Testis (tissue), 3 donors: ENCODE measurements around the gene N4BP2. TPM values are rescaled to one million over a fixed set of nuclear protein-coding genes. Genes with fewer than 3 reads are reported as not detected.

Source experiments
- DNase-seq: peaks from one replicate; pipeline ENCODE4 v3.0.0-alpha.2; 2019
- H3K27ac ChIP-seq, 2 donors: fragments of 200-600 bp; sonication (generic); one replicate each; pipeline ENCODE4 v1.5.1; 2019
- H3K27me3 ChIP-seq: fragments of 200-600 bp; sonication (generic); one replicate; pipeline ENCODE4 v1.5.1; 2019
- H3K36me3 ChIP-seq: fragments of 200-600 bp; sonication (generic); one replicate; pipeline ENCODE4 v1.5.1; 2017; ENCODE audit warnings: low read depth; ENCODE audit errors: missing control alignments
- H3K4me1 ChIP-seq: fragments of 200-600 bp; sonication (generic); one replicate; pipeline ENCODE4 v1.5.1; 2019
- H3K4me3 ChIP-seq, 2 donors: fragments of 200-600 bp; sonication (generic); one replicate each; pipeline ENCODE4 v1.5.1; 2017 to 2019
- H3K9me3 ChIP-seq: fragments of 200-600 bp; sonication (generic); one replicate; pipeline ENCODE4 v1.5.1; 2017
- POLR2A ChIP-seq: fragments of 450-650 bp; IDR thresholded peaks from one replicate; pipeline ENCODE4 v1.6.1; 2017; ENCODE audit warnings: antibody characterized with exemption, mild to moderate bottlenecking, moderate library complexity
- WGBS, 2 donors: methylation state at CpG; one replicate each; pipeline ENCODE4 v1.1.5; 2018; 5-methylcytosine and 5-hydroxymethylcytosine counted together
- intact Hi-C: fragments of 100-400 bp; cut with DNase I; formaldehyde crosslinking; loops from one replicate; pipeline ENCODE4 v1.15.1; 2023; ENCODE audit warnings: low total_unique reads
- polyA plus RNA-seq: library from polyadenylated mRNA; stranded (reverse); fragments of 350-450 nt; fragmentation: Illumina TruSeq; extraction: RNeasy Lipid Tissue Mini Kit (QIAGEN cat#74804); gene quantifications from one replicate; pipeline ENCODE4 v1.2.3, GENCODE V29; 2014; ENCODE audit warnings: low read depth, low replicate concordance; ENCODE audit not compliant: insufficient read depth
- small RNA-seq, 2 donors: library from RNA; depleted of rRNA; stranded (forward); fragments of <200 nt; gene quantifications; one replicate each; pipeline ENCODE3, GENCODE V24; 2016
- total RNA-seq, 2 donors: library from RNA; depleted of rRNA; stranded (reverse); fragments of >200 nt; gene quantifications; one replicate each; pipeline ENCODE4 v1.2.3, GENCODE V29; 2016
- TF ChIP-seq, protein P1 (sequence below), 3 experiments: fragments of 450-650 bp in 2 of 3; fragments of 200-600 bp in 1 of 3; sonication (generic) in 1 of 3; IDR thresholded peaks; one replicate each; pipeline ENCODE4 v1.5.1; 2016 to 2019; ENCODE audit warnings: antibody characterized with exemption in 3 of 3, mild to moderate bottlenecking in 2 of 3, moderate library complexity in 1 of 3

N4BP2 gene
- total and polyA plus RNA-seq, 3 donors from 2014 or later = 3.9 to 14.6 (median 8.5) TPM

GRCh38 chr4:40206426-40206825, 149.8 kb downstream of the N4BP2 start:
- Histone ChIP-seq H3K27me3 (no peaks in the 10 kb centered on the region), H3K4me1 (no peaks in the 10 kb centered on the region), H3K36me3 (no peaks in the 10 kb centered on the region), H3K9me3 (no peaks in the 10 kb centered on the region), H3K4me3 (no peak overlapping the region), H3K27ac (no peak overlapping the region)
- 63 to 67% methylated on average over 2 of the region's 2 CpGs for WGBS, 2 donors
- no peak for DNase-seq
- TF ChIP-seq, protein P1, sequence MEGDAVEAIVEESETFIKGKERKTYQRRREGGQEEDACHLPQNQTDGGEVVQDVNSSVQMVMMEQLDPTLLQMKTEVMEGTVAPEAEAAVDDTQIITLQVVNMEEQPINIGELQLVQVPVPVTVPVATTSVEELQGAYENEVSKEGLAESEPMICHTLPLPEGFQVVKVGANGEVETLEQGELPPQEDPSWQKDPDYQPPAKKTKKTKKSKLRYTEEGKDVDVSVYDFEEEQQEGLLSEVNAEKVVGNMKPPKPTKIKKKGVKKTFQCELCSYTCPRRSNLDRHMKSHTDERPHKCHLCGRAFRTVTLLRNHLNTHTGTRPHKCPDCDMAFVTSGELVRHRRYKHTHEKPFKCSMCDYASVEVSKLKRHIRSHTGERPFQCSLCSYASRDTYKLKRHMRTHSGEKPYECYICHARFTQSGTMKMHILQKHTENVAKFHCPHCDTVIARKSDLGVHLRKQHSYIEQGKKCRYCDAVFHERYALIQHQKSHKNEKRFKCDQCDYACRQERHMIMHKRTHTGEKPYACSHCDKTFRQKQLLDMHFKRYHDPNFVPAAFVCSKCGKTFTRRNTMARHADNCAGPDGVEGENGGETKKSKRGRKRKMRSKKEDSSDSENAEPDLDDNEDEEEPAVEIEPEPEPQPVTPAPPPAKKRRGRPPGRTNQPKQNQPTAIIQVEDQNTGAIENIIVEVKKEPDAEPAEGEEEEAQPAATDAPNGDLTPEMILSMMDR (IDR thresholded peaks at IDR 0.05) = no peak
- TF ChIP-seq POLR2A = no peak
- intact Hi-C loops = no loop called here

Small RNA genes within 50 kb of the gene (small RNA-seq; reads per million reads assigned to genes)
- gene AC095057.1 = 0 to 0.19 reads per million in 2 donors
- 0 reads per million in 2 donors for gene RF00432
- gene RNU6-1112P = 0 reads per million in 2 donors

Other genes starting within 250 kb of the N4BP2 start
- gene PDS5A, start 78.9 kb upstream of the N4BP2 start, total RNA-seq = 10 to 100 TPM; 61.3 to 61.7 TPM
- gene PDS5A, start 78.9 kb upstream of the N4BP2 start, polyA plus RNA-seq = 20.7 TPM
- 1 to 10 TPM in 1 of 2 donors, under 1 TPM in 1; 0.39 to 1.2 TPM for gene RHOH, start 140.2 kb downstream of the N4BP2 start, total RNA-seq
- gene RHOH, start 140.2 kb downstream of the N4BP2 start, polyA plus RNA-seq = 2.5 TPM